Mucosa of stomach (tissue), 1 donor: ENCODE measurements around the gene TLK1.

Experiments
- H3K27me3 ChIP-seq: one replicate; pipeline ENCODE4 v1.7.0; 2013; ENCODE audit warnings: mild to moderate bottlenecking, low read length; ENCODE audit not compliant: control insufficient read depth, insufficient read depth
- H3K36me3 ChIP-seq: one replicate; pipeline ENCODE4 v1.7.0; 2013; ENCODE audit warnings: low read length; ENCODE audit not compliant: control insufficient read depth, insufficient read depth
- H3K4me1 ChIP-seq: one replicate; pipeline ENCODE4 v1.7.0; 2013; ENCODE audit warnings: mild to moderate bottlenecking, low read length; ENCODE audit not compliant: control insufficient read depth, insufficient read depth
- H3K4me3 ChIP-seq: one replicate; pipeline ENCODE4 v1.7.0; 2013; ENCODE audit warnings: low read length
- H3K9ac ChIP-seq: one replicate; pipeline ENCODE4 v1.7.0; 2013; ENCODE audit warnings: mild to moderate bottlenecking, low read length, moderate library complexity
- H3K9me3 ChIP-seq: one replicate; pipeline ENCODE4 v1.7.0; 2013; ENCODE audit warnings: mild to moderate bottlenecking, low read length, moderate library complexity; ENCODE audit not compliant: control insufficient read depth
- donor health status: Pancreatic carcinoma.

Gene TLK1

DNA sequence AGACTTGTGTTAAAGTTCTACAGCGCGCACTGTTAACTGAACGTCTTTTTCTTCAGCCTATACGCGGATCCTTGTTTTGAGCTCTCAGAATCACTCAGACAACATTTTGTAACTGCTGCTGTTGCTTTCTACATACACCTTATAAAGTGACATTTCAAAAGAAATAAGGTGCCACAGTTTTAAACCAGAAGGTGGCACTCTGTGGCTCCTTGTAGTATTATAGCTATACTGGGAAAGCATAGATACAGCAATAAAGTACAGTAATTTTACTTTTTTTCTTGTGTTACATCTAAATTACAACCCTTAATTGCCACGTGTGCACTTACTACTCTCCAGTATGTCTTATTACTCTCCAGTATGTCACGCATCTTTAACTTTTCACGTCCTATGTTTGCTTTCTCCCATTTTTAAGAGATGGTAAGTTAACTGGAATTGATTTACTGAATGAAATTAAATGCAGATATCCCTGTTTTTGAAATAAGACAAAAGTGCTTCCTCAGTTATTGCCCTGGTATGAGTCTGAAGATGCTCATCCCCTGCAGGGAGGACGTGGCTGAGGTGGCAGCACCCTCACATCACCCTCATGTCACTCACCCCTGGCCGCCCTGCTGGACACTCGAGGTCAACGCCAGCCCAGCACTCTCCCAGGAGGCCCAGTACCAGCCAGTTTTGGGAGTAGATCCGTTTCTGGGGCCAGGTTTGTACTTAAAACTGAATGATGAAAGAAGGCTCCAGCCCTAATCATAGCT is 193.9 kb downstream of the TLK1 start:
- H3K27me3 ChIP-seq, result no peaks in the 10 kb centered on the region
- peaks cover 4% of the 10 kb centered on the region for H3K4me1 ChIP-seq
- H3K4me3 ChIP-seq, result no peak overlapping the region
- H3K36me3 ChIP-seq, result peaks cover 16% of the 10 kb centered on the region
- H3K9me3 ChIP-seq, result no peaks in the 10 kb centered on the region
- no peak overlapping the region for H3K9ac ChIP-seq

GRCh38 chr2:170965446-170966225 is 195.1 kb downstream of the TLK1 start:
- H3K4me1 ChIP-seq, result peaks cover 4% of the 10 kb centered on the region
- no peak overlapping the region for H3K9ac ChIP-seq
- H3K9me3 ChIP-seq, result no peaks in the 10 kb centered on the region
- H3K36me3 ChIP-seq, result peaks cover 16% of the 10 kb centered on the region
- no peaks in the 10 kb centered on the region for H3K27me3 ChIP-seq
- H3K4me3 ChIP-seq, result no peak overlapping the region

DNA sequence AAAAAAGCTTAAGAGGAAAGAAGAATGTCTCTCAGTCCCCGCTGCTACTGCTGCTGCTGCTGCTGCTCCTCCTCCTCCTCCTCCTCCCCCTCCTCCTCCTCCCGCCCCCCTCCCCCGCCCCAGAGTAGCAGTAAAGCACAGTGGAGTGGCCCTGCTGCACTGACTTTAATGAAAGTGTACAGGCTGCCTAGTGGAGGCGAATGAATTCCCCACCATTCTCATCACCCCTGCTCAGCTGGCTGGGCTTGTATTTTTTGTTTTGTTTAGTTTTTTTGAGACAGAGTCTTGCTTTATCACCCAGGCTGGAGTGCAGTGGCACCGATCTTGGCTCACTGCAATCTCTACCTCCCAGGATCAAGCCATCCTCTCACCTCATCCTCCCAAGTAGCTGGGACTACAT is 197.3 kb downstream of the TLK1 start:
- Histone ChIP-seq H3K9me3 (no peaks in the 10 kb centered on the region), H3K4me1 (no peaks in the 10 kb centered on the region), H3K36me3 (peaks cover 16% of the 10 kb centered on the region), H3K9ac (no peak overlapping the region), H3K4me3 (no peak overlapping the region), H3K27me3 (no peaks in the 10 kb centered on the region)

DNA sequence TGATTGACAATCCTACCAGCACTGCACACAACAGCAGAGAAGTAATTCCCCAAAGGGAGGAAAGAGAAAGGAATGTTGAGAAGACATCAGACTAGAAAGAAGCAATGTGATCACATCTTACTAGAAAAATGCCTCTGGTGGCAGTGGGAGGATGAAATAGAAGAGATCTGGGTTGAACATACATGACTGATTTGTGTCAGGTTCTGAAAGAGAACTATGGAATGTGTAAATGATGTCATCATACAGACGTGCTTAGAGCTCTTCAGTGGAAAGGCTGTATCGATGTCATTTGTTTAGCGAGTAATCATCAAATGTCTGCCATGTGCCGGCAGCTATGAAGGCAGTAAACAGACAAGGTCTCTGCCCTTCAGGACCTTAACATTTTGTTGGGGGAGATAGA is 206.8 kb downstream of the TLK1 start:
- H3K36me3 ChIP-seq, result peaks cover 7% of the 10 kb centered on the region

DNA sequence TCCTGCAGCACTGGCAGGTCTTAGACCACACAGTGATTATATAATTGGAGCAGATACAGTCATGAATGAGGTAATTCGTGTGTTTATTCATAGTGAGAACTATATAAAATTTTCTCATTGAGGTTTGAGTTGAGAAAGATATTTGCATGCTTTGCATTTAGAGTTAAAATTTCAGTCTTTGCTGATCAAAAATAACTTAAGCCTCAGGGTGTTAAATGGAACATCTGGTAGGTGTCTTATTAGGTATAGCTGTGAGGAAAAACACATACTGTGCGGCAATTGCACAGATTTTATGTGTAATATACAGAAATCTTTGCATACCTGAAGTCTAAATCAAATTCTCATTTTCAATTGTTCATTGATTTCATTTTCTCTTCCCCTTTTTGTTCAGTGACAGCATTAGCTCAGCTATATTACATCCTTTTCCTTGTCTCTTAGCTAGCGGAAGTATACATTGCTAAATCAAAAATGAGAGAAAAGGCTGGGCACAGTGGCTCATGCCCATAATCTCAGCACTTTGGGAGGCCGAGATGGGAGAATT is 210.4 kb downstream of the TLK1 start:
- no peak overlapping the region for H3K9ac ChIP-seq
- H3K4me3 ChIP-seq, result no peak overlapping the region
- no peaks in the 10 kb centered on the region for H3K27me3 ChIP-seq
- no peaks in the 10 kb centered on the region for H3K9me3 ChIP-seq
- no peaks in the 10 kb centered on the region for H3K4me1 ChIP-seq
- H3K36me3 ChIP-seq, result peaks cover 7% of the 10 kb centered on the region

More for the DNA sequence above, 206.8 kb downstream of the TLK1 start:
- Histone ChIP-seq H3K4me3 (no peak overlapping the region), H3K4me1 (no peaks in the 10 kb centered on the region), H3K27me3 (no peaks in the 10 kb centered on the region), H3K9ac (no peak overlapping the region), H3K9me3 (no peaks in the 10 kb centered on the region)

DNA sequence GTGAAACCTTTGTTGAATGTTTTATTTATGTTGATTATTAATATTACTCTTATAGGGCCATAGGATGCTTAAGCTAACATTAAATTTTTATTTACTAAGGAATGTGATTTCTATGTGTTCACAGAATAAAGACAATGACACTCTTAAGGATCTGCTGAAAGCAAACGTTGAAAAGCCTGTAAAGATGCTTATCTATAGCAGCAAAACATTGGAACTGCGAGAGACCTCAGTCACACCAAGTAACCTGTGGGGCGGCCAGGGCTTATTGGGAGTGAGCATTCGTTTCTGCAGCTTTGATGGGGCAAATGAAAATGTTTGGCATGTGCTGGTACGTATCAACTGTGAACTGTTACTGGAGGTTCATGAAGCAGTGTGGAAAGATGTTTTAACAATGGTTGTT is 211.3 kb downstream of the TLK1 start:
- Histone ChIP-seq H3K36me3 (no peaks in the 10 kb centered on the region), H3K4me3 (no peak overlapping the region)

GRCh38 chr2:170944545-170944944 is 216.1 kb downstream of the TLK1 start:
- no peak overlapping the region for H3K4me3 ChIP-seq

More for the DNA sequence above, 211.3 kb downstream of the TLK1 start:
- no peaks in the 10 kb centered on the region for H3K27me3 ChIP-seq
- no peak overlapping the region for H3K9ac ChIP-seq
- no peaks in the 10 kb centered on the region for H3K9me3 ChIP-seq
- no peaks in the 10 kb centered on the region for H3K4me1 ChIP-seq

GRCh38 chr2:170943596-170943995 is 217.1 kb downstream of the TLK1 start:
- Histone ChIP-seq H3K4me3 (no peak overlapping the region), H3K4me1 (no peaks in the 10 kb centered on the region), H3K9ac (no peak overlapping the region), H3K36me3 (no peaks in the 10 kb centered on the region), H3K27me3 (no peaks in the 10 kb centered on the region), H3K9me3 (no peaks in the 10 kb centered on the region)

More at GRCh38 chr2:170944545-170944944, 216.1 kb downstream of the TLK1 start:
- Histone ChIP-seq H3K27me3 (no peaks in the 10 kb centered on the region), H3K36me3 (no peaks in the 10 kb centered on the region), H3K4me1 (no peaks in the 10 kb centered on the region), H3K9ac (no peak overlapping the region), H3K9me3 (no peaks in the 10 kb centered on the region)

DNA sequence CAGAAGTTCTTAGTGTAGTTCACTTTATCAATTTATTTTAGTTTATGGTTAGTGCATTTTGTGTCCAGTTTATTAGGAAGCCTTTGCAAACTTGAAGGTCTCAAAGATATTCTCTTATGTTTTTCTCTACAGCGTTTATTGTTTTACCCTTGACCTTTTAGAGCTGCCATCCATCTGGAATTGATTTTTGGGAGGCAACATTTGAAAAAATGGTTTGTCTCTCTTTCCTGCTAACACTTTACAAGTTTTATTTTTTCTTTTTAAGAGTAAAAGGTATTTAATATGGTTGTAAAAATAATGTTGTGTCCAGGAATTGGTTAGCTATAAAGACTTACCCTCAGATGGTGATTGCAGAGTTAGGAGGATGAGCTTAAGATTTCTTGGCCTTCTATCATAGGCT is 217.7 kb downstream of the TLK1 start:
- no peaks in the 10 kb centered on the region for H3K27me3 ChIP-seq
- H3K9ac ChIP-seq, result no peak overlapping the region
- no peak overlapping the region for H3K4me3 ChIP-seq
- no peaks in the 10 kb centered on the region for H3K9me3 ChIP-seq
- H3K4me1 ChIP-seq, result no peaks in the 10 kb centered on the region
- no peaks in the 10 kb centered on the region for H3K36me3 ChIP-seq

GRCh38 chr2:170942615-170943014 is 218.1 kb downstream of the TLK1 start:
- H3K4me3 ChIP-seq, result no peak overlapping the region
- H3K9me3 ChIP-seq, result no peaks in the 10 kb centered on the region
- H3K27me3 ChIP-seq, result no peaks in the 10 kb centered on the region
- no peak overlapping the region for H3K9ac ChIP-seq
- H3K4me1 ChIP-seq, result no peaks in the 10 kb centered on the region
- no peaks in the 10 kb centered on the region for H3K36me3 ChIP-seq
